Measurements from ENCODE around the gene THSD4.

THSD4 gene

DNA sequence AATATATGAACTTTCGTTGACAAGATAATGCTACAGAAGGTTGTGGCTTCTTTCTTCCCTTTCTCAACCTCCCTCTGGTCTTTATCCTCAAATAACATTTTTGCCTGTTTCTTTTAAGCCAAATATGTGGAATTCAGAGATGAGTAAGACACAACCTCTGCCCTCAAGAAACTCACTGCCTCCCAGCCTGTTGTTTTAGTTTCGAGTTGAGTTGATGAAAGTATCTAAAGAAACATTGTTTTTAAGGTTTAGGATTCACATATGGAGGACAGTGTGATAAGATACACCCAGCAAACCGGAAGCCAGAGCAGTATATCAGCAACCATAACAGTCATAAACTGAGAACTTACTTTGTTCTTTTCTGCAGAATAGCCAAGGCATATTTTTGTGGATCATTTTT lies 218.6 kb downstream of the THSD4 start:
- no peak for DNase-seq

DNA sequence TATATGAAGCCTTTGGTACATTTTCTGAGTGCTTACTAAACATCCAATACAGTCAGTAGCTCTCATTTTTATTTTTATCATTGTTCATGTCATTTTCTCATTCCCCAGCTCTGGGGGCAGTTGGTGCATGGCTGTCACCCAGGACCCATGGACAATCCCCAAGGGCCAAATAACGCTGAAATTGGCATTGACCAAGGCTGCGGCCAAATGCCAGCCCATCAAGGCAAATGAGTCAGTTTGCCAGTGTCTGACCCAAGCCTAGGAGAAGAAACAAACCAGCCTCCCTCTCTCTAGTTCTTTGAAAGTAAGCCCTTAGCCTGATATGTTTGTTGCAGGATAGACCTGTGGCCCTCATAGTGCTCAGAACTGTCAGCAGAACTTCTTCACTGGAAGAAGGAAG lies 219.2 kb downstream of the THSD4 start:
- no peak for DNase-seq

DNA sequence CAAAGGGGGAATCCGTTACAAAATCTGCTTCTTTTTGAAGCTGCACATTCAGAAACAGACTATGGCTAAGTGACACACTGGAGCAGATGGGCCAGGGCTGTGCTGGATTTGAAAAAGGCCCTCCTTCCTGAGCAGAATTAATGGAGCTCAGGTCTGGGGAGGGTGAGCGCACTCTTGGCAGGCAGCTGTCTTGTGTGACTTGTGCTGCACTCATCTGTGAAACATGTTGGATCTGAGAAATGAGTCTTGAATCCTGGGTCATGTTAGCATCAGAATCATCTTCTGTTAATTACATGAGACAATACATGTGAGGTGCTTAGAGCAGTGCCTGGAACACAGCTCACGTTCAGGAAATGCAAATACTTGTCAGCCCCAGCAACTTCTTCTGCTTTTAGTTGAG lies 219.6 kb downstream of the THSD4 start:
- no peak for DNase-seq

DNA sequence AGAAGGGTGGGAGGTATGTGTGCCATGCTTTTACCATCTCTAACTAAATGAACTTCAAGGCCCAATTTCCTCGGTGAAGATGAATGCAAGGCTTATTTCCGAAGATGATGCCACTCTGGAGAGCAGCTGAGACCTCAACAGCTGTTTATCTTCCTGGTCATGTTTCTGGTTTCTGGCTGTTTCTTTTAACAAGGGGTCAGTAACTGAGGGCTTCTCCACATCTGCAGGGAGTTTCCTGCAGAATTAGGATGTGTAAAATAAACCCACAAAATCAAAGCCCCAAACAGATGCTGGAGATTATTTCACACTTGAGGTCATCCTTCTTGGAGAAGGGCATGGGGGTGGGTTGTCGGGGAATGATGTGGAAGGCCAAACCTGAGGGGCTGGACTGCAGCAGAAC lies 220.3 kb downstream of the THSD4 start:
- DNase-seq = no peak

DNA sequence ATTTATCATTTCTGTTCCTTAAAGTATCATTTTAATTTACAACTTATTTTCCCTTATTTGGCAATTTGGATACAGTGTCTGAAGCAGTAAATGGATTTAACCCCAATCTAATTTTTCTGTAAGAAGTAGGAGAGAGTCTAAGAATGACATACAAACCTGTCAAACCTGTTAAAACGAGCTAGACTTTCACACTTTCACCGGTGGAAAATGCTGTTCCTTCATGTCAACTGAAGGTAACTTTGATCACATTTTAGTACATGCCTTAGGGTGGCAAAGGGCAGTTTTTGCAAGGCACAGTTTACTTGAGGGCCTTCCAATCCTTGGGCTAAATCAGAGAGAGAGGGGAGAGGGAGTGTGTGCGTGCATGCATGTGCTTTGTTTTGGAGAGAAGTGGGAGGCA lies 221.4 kb downstream of the THSD4 start:
- DNase-seq = no peak

DNA sequence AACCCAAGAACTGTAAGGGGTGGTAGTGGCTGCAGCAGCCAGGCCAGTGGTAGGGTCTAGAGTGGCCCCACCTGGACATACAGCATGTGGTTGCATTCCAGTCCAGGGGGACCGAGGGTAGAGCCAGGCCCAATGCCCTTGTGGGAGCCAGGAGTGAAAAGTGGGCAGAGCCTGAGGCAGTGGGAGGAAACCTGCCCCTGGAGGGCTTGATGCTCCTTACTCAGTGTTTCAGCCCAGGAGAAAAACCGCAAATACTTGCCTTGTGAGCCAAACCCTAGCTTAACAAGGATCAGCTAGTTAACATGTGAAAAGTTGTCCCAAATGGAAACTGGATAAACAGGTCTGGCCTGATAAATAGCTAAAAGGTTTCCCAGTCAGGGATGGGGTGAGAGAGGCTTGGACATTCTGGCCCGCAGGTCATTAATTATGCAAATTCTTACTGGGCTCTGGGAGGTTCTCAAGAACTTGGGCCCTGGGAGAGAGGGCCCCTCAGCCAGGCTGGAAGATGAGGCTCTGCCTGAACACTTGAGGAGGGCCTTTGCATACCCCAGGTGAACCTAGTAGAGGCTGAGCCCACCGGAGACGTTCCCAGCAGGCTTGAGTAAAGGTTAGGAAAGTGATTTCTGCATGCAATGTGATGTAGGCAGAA lies 222.1 kb downstream of the THSD4 start:
- no peak for DNase-seq

DNA sequence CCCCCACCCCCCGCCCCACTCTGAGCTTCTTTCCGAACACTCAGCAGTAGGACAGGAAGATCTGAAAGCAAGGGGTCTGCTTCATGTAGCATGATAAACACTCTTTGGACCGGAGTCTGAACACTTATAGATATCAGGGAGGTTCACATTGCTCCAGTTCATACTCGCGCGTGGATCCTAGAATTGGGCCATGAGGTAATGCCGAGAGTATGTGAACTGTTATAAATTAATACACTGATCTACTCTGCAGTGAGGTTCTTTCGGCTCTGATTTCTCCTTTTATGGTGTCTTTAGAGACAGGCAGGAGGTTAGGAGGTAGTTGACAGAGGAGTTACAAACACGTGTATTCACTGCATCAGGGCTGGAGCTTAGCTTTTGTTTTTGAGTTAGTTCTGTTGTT lies 223.0 kb downstream of the THSD4 start:
- DNase-seq = no peak

DNA sequence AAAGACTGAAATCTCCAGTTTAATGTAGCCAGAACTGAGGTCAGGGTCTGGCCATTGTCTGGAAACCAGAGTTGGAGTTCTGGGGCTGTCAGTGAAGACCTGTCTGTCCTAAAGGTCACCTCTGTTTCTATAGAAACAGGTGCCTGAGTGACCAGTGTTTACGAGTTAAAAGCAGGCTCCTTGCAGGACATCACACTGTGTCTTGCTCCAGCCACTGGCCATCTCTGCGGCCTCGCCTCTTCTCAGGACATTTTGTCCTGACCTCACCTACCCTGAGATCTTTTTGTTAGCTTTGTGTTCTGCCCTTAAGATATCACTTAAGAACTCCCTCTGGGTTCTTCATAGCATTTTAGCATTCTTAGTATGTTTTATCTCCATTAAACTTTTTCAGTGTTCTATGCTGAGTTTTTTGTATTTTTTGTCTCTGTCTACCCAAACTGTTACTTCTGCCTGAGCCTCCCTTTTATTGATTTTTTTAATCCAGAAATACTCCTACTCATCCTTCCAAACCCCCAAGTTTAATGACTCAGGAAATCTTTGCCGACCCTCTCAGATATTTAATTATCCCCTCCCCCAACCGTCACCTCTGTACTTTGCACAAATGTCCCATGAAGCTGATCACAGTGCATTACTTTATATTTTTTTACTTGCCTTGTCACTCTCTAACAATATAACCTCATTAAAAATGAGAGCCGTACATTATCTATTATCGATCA lies 223.7 kb downstream of the THSD4 start:
- no peak for DNase-seq

DNA sequence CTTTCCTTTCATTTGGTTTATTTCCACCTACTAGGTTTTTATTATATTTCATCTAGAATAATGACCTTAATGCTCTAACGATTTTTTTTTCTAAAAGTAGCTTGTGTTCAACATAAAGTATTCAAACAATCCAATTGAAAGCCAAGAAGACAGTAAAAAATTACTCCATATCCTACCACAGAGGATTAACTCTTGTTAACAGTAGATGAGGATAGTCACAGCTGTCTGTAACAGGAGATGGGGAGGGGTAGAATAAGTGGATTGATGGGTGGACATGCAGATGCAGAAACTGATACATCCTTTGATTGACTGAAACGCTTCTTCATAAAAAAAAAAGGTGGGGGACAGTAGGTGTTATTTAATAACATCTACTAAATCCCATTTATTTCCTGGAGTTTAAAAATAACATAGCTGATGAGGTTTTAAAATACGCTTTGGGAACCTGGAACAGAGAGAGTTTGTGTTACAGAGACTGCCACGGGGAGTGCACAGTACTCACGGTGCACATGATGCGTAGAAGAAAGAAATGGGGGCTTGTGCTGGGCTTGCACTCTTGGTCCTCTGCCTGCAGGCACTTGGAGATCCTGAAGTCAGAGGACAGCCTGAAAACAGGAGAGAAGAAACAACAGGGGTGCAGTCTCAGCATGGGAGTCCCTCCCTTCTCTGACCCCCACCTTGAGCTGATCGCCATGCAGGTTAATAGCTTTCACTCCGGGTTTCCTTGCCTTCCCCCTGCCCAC lies 226.7 kb downstream of the THSD4 start:
- no peak for DNase-seq

DNA sequence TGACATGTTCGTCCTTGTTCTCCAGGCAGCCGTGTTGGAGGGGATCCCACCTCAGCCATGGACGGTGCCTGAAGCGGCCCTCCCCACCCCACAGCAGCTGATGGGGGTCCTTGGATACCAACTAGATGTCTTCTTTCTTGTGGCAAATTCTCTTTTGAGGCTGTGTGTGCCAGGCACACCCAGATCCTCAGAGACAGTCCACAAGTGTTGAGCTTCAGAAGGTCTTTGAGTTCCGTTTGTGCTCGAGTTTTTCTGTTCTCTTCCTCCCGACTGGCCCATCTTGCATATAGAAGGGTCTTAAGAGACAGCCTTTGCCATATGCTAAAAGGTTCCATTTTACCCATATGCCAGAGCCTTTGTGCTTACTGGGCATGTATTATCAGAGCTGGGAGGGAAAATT lies 227.4 kb downstream of the THSD4 start:
- DNase-seq = no peak

DNA sequence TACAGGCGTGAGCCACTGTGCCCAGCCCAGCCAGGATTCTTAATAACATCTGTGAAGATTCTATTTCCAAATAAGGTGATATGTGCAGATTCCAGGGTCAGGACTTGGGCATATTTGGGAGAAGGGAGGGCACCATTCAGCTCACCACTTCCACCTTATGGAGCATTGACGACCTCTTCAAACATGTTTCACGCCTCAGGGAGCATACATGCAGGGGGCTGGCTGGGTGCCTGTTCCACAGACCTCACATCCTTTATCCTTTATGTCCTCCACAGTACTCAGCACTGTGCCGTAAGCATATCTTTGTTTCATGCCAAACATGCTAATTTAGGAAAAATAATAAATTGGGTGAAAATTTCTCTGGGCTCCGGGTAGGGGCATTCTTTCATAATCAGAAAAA lies 229.0 kb downstream of the THSD4 start:
- no peak for DNase-seq

DNA sequence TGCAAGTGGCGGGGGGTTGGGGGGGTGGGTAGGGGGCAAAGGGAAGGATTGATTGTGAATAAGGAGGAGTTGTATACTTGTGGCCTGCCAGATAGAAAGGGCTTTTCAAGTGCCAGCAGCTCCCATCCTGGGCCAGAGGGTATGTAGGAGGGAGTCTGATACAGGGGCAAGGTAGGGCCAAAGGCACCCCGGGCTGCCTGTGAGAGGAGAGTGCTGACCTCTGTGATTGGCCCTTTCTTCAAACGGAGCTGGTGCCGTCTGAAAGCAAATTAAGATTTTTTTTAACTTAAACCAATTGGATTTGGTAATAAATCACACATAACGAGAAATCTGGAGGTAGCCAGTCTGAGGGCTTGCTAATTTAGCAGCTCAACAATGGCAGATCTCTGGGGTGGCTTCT lies 229.9 kb downstream of the THSD4 start:
- DNase-seq = no peak

DNA sequence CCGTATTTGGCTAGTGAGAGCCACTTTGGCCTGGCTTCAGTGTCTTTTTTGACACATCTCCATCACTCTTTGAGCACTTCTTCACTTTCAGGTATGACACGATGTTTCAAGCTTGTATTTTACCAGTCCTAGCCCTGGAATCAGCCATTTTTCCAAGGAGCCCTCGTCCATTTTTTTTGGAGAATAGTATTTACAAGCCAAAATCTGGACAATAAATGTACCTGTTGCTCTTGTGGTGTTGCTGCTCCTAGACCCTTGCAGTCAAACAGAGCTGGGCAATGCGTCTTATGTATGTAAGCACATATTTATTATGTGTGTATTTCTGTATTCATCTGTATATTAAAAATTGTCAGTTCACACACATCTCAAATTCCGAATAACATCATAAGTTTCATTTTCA lies 231.2 kb downstream of the THSD4 start:
- DNase-seq = no peak

DNA sequence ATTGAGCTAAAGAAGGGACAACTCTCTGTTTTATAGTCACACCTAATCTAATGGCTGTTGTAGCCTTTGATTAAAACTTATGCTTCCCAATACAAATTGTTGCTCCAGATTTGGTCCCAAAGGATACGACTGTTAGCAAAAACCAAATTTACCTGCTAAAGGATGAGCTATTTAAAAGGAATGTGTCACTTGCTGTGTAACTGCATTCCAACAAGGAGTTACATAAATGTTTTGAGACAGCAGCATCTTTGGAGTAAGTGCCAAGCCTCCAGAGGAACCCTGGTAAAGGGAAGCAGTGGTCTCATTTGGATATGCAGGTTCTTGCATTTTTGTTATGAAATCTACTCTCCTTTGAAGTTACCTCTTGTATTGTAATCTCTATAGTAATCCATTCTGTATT lies 233.3 kb downstream of the THSD4 start:
- no peak for DNase-seq

DNA sequence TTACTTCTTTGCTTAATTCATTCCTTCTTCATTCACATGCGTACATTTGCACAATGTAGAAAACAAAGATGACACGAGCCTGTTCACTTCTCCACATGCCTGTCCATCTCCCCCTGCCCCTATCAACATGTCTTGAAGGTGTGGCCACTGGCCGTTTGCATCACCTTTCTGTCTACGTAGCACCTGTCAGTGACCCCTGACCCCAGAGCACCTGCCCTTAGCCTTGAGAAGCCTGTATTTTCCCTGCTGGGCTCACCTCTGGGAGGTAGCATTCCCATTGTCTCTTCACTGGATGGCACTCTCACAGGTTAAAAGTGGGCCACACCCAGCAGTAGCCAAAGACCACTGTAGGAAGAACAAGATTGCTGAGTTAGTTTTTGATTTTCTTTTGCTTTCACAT lies 234.1 kb downstream of the THSD4 start:
- no peak for DNase-seq

DNA sequence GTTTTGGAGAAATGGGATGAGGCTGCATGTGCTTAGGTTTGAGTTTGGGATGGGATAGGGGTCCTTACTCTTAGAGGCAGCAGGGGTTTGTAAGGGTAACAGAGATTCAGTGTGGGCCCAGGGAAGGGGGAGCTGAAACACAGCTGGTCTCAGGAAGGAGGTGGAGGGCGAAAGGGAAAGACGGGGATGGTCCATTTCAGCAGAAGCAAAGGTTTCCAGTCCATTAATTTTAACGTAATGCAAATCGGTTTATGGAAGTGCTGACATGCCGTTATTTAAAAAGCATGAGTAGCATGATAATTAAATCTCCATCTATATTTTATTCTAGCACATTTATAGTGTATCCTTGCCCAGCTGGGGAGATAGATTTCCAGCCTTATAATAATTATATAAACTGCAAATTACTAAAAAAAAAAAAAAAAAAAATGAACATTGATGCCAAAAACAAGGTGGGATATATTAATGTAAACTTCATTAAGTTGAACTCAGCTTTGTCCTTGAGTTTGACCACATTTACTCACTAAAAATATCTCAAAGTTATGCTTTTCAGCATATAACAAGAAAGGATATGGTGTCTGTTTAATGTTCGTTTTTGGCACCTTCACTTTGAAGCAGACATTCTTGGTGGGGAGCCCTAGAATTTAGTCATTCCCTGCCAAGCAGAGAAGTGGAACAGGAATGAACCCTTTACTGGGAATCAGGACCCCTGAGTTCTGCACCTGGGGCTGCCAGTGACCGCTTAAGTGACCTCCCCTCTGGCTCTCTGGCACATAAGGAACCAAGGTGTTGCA lies 234.7 kb downstream of the THSD4 start:
- no peak for DNase-seq

DNA sequence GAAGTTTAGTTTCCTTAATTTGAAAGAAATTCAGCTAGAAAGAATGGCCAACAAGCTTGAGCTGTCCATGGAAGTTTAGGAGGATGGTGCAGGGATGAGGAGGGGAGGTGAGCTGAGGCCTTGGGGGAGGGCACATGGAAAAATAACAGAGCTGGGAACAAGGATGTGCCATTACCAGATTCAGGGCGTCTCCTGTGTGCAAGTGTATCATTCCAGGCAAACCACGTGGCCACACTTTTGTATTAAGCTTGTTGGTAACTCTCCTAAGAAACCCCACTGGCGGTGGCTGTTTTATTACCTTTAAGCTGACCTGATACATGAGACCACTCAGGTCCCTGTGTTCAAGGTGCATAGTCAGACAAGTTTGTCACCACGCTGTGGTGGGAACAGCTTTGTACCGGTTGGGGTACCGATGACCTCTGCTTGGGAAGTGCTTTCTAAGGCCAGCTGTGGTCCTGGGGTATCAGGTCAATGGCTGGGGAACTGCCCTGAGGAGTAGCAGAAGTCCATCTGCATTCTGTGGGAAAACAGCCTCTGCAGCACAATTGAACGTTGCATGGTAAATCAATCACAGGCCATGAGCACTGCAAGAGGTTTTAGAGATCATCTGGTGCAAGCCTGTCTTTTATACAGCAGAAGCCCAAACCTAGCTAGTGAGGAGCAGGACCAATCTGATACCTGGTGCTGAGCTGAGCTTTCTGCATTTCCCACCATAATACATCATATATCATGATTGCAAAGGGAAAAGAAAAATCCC lies 235.5 kb downstream of the THSD4 start:
- no peak for DNase-seq

DNA sequence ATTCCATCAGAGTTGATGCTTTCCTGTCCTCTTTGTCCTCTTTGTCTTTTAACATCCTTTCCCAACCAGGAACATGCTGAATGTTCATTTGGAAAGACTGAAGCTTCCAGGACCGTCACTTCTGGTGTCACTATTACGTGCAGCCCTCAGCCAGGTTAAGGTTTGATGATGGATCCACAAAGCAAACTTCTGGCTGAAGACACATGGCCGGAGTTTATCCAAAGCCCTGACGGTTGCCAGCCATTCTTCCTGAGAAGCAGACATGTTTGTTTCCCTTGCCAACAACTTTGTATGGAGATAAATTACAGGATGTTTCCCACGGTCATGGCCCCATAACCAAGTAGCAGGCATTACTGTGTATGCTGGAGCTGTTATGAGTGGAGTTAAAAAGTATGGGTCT lies 236.9 kb downstream of the THSD4 start:
- DNase-seq = no peak

DNA sequence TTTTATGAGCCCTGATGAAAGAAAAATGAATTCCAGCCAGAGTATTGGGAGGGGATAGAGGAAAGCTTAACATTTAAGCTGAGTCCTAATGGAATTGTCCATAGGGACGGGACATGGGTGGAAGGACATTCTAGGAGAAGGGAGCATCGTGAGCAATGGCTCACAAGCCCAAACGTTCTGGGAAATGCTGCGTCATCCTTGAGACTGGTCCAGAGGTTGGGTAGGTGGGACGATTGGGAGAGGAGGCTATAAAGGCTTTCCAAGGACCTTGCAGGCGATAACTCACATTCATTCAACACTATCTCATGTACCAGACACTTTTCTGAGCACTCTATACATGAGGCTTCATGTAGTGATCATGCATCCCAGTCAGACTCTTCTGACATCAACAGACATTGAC lies 237.5 kb downstream of the THSD4 start:
- no peak for DNase-seq

DNA sequence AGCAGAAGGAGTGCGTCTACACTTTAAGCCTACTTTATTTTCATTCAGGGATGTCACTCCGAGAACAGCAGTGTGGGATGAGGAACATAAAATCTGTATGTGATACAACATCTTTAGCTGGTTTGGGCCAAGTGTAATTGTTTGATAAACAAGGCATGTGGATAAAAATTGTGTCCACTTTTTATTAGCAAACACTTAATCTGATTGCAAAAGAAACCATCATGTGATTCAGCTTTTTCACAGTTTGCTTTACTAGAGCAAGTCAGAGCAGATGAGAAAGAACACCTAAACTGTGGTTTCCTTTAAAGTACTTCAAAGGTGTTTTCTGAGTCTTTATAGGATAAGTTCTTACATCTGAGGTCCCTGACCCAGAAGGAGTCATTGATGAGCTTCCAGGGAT lies 237.9 kb downstream of the THSD4 start:
- DNase-seq = no peak

DNA sequence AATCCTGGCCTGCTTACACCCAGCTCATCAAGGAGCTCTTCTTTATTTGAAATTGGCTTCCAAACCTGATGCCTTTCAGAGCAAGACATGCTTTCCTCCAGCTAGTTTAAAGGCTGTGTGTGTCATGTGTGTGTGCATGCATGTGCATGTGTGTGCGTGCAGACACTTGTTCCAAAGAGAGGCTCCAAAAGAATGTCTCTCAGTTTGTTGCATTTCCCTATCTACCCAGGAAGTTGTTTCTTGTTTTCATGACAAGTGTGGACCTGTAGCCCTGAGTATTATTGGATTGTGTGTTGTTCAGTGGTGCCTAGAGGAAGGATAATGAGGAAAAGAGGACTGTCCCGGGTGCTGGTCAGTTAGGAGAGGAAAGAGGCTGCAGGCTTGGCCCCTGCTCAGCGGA lies 240.0 kb downstream of the THSD4 start:
- no peak for DNase-seq

DNA sequence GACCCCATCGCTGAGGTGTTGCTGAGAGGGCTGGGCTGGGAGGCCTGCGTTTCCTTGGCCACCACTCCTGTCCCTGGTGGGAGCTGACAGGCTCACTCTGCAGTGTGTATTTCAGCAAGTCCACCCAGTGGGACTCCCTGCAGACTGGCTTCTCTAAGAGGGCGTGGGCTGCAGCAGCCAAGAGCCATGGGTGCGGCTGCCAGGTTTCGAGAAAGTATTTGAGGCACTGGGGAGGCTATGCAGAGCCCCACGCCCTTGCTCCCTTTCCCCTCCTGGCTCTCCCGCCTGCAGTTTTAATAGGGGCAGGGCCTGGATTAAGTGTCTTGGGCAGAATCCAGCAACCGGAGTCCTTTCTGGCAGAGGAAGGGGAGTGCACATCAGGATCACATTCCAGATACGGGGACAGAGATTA lies 242.1 kb downstream of the THSD4 start:
- no peak for DNase-seq

DNA sequence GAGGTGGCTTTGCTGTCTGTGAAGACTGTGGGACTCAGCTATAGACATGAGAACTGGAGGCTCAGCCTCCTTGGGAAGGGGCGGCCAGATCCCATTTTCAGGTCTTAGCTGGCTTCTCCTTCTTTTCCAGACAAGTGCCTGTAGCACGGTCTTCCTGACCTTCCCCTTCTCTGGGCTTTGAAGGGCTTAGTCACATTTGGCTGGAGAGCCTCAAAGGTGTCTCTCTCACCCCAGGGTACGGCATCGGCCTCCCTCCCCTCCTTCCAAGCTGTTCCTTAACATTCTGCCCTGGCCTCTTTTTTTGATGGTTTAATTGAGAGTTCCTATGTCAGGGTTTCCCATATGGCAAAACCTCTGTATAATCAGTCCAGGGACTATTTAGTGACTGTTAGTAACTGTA lies 242.7 kb downstream of the THSD4 start:
- no peak for DNase-seq
